ENCODE results near the gene ZNF35.

Gene ZNF35

GRCh38 chr3:44687898-44688297 is 39.4 kb downstream of the ZNF35 start:
- no peak for DNase-seq

All from activated CD4-positive, alpha-beta T cell treated with anti-CD3 and anti-CD28 coated beads, Interleukin-2, amount 50 U/mL, for 4 hours (primary cell).